Fibroblast of skin of abdomen (primary cell): ENCODE measurements around the gene EVI2B.
"Not testable (repeated sequence)": the region's sequence is repeated elsewhere in the genome, so short reads cannot be mapped to it uniquely, and the experiment has no call there.

ENCODE experiments used
- DNase-seq: peaks from one replicate; pipeline ENCODE4 v3.0.0-alpha.2; 2013

Gene EVI2B

DNA sequence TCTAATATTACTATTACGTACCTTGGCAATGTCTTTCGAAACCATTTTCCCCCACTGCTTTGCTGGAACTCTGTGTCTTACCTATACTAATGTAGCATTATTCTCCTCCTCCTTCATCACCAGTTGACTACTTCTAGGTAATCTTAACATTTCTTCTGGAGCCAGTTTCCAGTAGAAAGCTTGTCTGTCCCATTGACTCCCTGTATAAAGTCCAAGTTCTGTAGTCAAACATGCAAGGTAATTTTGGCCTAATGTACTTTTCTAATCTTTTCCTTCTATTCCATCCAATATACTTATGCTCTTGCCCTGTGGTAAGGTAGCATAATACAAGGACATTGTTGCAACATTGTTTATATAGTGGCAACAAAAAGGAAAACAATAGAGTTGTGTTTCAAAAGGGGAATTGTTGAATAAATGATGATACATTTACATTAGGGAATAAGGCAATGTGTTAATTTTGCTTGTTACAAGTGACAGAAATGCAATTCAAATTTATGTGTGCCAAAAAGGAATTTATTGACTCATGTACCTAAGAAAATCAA, 44.7 kb downstream of the EVI2B start:
- DNase-seq = no peak

DNA sequence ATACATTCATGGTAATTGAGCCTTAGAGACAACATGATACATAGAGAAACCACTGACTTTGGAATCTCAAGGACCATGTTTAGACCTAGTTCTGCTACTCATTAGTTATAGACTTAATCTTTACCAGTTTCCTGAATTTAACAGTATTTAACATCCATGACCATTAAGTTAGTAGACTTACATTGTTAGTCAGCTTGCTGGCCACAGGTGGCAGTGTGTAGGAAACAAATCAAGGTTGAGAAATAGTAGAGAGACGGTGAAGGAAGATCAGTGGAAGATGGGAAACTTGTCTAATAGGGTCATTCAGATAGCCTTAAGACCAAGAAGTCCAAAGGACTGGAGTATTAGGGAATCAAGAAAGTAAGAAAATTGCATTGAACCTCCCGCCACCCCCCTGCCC, 47.8 kb downstream of the EVI2B start:
- DNase-seq = no peak

DNA sequence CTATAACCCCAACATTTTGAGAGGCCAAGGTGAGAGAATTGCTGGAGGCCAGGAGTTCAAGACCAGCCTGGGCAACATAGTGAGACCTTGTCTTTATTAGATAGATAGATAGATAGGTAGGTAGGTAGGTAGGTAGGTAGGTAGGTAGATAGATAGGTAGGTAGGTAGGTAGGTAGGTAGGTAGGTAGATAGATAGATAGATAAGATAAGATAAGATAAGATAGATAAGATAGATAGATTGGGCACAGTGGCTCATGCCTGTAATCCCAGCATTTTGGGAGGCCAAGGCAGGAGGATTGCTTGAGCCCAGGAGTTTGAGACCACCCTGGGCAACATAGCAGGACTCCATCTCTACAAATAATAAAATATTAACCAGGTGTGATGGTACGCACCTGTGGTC, 50.9 kb downstream of the EVI2B start:
- DNase-seq = not testable (repeated sequence)

DNA sequence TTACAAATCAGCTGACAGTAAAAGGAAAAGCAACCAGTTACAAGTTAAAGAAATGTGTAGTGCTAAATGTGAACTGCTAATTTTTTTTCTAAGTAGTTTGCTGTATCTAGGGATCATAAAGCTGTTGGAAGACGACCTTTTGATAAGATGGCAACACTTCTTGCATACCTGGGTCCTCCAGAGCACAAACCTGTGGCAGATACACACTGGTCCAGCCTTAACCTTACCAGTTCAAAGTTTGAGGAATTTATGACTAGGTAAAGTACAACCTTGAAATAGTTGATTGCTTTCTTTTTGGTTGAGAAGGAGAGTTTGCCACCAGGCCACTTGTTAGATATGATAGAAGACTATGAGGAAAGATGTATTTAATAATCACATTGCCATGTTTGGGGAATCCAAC, 52.3 kb downstream of the EVI2B start:
- no peak for DNase-seq

DNA sequence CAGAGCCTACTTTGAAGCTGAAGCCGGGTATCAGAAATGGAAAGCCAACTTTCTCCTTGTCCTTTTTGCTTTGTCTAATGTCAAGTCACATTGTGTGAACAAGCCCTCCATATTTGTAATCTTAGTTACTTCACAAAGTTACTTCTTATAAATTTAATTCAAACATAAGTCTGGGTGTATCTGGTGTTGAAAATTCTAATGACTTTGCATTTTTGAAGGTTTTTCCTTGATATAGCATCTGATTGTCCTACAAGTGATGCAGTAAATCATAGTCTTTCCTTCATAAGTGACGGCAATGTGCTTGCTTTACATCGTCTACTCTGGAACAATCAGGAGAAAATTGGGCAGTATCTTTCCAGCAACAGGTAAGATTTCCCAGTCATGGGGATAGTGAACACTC, 53.7 kb downstream of the EVI2B start:
- DNase-seq = no peak

DNA sequence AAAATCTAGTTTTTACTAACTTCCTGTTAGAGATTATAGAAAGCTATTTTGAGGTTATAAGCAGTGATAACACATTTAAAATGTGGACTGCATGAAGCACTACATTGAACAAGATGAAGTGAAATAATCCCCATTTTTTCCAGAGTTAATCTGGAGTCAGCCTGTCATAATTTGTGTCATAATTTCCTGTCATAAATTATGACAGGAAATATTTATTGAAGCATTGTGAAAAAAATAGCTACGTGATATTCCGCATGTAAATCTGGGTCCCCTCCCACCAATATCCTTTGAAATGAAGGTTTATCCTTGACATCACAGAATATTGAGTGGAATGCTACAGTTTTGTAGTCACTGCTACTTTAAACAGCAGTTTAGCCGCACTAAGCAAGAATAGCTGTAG, 56.9 kb downstream of the EVI2B start:
- no peak for DNase-seq

DNA sequence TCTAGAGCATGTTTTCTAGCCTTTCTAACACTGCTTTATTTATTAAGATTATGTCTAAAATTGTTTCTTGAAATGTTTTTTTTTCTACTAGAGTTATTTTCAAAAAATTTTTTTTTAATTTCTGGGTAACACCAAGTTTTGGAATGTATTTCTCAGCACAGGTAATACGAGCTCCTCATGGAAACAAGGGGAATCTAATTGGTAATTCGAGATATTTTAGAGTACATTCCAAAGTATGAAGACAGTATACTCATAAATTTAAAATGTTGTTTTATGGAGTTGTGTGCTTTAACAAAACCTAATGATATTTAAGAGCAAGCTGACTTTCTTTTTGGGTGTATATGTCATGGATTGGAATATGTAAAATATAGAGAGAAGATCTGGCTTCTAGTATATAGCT, 59.2 kb downstream of the EVI2B start:
- no peak for DNase-seq
